Stimulated activated CD4-positive, alpha-beta T cell treated with anti-CD3 and anti-CD28 coated beads, Interleukin-15, amount 100 ng/mL, for 1 hour (primary cell): Measurements from ENCODE around the gene BBOX1.
"Not testable (repeated sequence)": the region's sequence is repeated elsewhere in the genome, so short reads cannot be mapped to it uniquely, and the experiment has no call there.

Experiments used
- DNase-seq, 2 donors: peaks; one replicate each; pipeline ENCODE4 v3.0.0-alpha.2; 2020; ENCODE audit warnings: low read depth in 1 of 2, low spot score in 1 of 2

BBOX1 gene, protein sequence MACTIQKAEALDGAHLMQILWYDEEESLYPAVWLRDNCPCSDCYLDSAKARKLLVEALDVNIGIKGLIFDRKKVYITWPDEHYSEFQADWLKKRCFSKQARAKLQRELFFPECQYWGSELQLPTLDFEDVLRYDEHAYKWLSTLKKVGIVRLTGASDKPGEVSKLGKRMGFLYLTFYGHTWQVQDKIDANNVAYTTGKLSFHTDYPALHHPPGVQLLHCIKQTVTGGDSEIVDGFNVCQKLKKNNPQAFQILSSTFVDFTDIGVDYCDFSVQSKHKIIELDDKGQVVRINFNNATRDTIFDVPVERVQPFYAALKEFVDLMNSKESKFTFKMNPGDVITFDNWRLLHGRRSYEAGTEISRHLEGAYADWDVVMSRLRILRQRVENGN

DNA sequence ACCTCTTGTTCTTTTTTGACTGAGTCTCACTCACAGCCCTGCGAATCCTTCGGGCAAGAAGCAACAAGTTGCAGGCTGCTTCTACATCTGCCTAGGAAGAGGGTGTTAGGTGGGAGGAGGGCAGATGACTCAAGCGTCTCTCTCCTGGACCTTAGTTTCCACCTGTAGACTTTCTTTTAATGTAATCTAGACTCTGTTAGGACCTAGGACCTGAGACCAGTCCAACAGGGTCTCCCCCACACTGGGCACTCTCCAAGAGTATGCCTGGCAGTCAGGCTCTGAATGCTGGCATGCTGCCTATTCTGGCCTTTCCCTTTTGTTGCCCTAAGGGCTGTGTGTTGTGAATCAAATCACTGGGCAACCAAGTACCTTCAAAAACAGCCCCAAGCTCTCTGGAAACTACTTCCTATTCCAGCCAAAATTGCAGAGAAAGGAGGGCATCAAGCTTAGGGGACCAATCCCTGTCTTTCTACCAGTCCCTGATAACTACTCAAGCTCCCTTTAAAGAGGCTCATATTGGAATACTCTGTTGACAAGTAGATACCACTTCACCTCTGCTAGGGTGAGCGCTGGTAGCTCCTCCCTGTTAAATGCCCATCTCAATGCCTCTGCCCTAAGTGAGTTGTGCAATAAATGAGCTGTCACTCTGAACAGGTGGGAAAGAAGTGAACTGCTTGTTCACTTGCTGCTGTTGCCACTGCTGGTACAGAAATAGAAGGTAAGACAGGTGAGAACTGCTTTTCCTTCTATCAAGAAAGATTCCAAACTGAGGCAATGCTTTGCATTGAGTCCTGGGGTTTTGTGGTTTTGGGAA lies at the start of gene BBOX1:
TSS of gene BBOX1 (plus strand) at position 514 of the 814 bp plus-strand sequence. CDS start 14,616 bp downstream, outside the sequence.
- no peak for DNase-seq

DNA sequence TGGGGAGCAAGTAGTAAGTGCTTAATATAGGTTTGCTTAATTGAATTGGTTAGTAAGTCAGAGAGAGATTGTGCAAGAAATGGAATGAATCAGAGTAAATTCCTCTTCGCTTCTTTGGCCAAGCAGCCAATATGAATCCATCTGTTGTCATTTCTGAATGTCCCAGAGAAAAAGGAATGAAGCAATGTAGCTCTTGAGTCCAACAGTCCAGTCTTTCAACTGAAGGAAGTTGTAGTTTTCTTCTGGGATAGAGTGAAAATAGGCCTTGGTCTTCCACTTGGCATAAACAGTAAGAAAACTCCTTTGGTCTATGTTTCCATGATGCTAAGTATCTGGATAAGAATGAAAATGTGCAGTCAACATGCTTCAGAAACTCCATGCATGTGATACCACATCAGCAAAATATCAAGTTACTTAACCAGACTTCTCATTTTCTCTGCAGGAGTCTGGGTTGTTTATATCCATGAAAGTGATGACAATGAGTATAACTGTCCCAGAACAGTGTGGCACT lies 48.5 kb upstream of the BBOX1 start:
- DNase-seq = no peak

DNA sequence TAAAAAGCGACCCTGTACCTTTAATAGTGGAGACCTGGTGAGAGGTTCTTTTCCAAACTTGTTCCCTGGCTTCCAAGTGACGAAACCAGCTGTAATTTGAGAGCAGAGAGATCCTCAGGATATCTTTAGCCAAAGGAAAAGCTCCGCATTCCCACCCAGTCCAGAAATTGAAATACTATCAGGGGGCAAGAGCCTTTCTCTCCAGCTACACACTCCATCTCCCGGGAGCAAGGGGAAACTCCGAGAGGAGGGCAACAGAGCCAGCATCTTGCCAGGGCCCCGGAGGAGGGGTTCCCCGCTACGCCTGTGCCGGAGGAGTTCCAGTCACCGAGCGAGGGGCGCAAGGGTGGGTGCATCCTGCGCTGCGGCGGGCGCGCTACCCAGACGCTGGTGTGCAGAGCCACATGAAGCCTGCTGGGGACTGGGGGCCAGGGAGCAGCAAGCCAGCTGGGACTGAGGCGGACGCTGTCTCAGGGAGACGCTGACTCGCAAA lies 46.6 kb upstream of the BBOX1 start, which contains the start of gene FIBIN:
TSS of gene FIBIN (plus strand) at position 148 of the 493 bp plus-strand sequence. CDS start 415 bp downstream, outside the sequence.
- no peak for DNase-seq

DNA sequence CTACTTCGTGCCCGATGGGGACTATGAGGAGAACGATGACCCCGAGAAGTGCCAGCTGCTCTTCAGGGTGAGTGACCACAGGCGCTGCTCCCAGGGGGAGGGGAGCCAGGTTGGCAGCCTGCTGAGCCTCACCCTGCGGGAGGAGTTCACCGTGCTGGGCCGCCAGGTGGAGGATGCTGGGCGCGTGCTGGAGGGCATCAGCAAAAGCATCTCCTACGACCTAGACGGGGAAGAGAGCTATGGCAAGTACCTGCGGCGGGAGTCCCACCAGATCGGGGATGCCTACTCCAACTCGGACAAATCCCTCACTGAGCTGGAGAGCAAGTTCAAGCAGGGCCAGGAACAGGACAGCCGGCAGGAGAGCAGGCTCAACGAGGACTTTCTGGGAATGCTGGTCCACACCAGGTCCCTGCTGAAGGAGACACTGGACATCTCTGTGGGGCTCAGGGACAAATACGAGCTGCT lies 46.0 kb upstream of the BBOX1 start:
- no peak for DNase-seq

DNA sequence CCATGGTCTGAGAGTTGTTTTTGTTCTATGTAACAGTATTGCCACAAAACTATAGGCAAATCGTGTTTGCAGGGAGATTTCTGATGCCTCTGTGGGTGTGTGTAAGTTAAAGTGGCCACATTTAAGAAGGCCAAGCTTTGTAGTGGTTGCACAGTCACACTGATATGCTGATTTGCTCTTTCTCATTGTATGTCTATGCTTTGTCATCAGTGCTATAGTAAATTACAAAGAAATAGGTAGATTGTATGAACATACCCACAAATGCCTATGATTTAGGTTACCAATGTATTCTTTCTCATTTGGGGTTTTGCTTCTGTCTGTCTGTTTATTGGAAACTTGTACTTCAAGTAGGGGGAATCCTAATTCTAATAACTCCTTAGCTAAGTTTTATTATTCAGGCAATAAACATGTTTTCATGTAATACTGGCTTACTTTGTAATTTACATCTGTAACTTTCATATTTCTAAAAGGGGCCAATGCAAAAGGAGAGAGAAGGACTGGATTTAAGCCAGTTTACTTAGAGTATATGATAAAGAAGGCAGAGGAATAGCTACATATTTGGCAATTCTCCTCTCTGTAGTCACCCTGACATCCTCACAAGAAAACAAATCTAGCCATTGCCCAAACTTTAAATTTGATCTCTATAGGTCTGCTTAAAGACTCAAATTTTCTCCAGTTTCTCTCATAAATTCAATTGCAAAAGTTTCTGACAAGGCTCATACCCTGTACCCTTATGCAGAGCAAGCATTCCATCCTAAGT lies 44.7 kb upstream of the BBOX1 start:
- no peak for DNase-seq

DNA sequence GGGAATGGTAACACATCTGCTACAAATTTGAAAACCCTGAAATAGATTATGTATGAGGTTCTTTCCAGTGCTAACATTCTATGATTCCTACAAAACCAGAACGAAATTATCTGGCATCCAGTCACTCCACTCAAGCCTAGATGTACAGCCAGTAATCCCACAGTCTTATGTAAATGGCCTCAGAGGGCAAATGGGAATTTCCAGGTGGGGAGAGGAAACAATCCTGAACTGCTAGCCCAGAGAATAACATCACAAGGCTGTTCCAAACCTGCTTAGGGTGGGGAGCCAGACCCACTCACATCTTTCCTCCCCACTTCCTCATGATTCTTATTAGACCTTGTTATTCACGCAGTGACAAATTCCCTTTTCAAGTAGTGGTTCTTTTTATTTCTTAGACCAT lies 43.2 kb upstream of the BBOX1 start:
- no peak for DNase-seq

DNA sequence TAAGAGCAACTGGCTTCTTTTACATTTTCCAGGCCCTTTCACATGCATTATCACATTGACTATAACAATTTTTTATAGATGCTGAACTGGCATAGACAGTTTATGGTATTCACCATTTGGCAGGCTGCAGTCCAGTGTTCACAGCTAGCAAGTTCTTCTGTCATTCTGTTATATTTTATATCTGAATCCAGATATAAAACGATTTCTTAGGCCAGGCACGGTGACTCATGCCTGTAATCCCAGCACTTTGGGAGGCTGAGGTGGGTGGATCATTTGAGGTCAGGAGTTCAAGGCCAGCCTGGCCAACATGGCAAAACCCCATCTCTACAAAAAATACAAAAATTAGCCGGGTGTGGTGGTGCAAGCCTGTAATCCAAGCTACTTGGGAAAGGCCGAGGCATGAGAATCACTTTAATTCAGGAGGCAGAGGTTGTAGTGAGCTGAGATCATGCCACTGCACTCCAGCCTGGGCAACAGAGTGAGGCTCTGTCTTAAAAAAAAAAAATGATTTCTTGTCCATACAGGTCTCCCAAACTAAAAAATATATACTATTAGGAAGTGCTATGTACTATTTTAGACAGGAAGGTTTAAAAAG lies 39.4 kb upstream of the BBOX1 start:
- DNase-seq = not testable (repeated sequence)

DNA sequence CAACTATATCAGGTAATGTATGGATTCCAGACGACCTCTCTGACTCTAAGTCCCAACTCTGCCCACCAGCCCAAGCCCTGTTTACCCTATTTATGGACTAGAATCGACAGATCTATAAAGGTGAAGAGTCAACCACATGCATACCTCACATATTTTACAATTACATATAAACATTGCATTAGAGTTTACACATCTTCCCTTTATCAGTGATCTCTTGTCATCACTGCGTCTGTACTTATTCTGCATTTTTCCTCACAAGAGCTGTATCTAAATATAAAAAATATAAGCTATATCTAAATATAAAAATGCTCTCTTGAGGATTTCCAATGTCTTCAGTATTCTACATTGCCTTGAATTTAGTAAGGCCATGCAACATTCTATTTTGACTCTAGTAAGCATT lies 38.2 kb upstream of the BBOX1 start:
- no peak for DNase-seq

DNA sequence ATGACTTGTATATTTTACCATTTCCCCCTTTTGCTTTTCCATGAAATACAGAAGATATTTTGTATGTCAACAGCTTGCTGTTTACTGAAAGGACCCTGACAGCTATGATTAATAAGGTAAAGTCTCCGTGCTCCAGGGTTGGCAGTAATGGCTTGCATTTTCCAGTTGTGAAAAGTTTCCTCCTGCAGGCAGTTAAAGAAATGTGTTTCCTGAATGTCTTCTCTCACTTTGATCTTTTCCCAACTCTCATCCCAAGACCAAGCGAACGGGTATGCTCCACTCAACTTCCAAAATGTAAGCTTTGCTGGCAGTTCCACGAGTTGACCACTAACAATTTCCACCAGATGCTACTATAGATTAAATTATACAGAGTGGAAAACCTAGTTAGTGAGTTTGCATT lies 37.8 kb upstream of the BBOX1 start:
- DNase-seq = no peak

DNA sequence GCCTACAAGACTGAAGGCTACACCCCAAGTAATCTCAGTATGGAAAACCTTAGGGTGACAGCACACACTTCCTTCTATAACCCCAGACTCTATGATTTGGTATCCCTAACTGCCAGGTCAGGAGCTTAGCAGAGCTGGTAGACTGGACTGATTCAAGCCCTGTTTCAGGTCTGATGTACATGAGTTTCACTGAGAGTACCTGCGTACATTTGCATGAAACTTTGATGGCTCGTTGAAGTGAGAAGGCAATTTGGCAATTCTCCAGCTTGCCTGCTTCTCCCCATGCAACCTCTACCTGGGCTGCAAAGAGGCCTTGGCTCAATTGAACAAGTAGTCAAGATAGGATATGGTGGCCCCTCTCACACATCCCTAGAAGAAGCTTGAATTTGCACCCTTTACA lies 36.5 kb upstream of the BBOX1 start:
- no peak for DNase-seq

DNA sequence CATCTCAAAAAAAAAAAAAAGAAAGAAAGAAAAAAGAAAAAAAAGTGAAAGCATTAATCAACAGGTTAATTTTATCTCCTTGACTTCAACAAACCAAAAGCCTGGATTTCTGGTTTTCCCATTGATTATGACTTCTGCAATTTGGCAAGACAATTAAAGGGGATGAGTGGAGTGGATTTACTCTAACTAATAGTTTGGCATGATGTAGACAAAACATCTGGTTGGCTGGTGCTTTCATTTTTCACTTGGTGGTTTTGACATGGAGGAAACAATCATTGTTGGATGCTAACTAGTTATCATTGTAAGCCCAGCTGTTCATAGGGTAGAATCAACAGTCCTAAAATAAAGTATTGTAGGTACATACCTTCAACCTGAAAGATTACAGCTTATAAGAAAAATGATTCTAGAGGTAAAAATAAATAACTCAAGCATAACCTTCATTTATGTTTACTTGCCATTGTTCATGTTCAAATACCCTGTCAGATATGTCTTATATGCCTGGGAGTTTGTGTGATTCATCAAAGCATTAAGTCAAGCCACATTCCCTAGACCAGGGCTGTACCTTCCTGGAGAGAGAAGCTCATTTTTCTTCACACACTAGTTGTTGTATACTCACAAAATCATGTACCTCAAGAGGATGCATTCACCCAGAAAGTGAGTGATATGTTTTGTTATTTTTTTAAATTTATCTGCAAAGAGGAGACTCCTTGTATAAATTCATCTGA lies 31.6 kb upstream of the BBOX1 start:
- DNase-seq = no peak

DNA sequence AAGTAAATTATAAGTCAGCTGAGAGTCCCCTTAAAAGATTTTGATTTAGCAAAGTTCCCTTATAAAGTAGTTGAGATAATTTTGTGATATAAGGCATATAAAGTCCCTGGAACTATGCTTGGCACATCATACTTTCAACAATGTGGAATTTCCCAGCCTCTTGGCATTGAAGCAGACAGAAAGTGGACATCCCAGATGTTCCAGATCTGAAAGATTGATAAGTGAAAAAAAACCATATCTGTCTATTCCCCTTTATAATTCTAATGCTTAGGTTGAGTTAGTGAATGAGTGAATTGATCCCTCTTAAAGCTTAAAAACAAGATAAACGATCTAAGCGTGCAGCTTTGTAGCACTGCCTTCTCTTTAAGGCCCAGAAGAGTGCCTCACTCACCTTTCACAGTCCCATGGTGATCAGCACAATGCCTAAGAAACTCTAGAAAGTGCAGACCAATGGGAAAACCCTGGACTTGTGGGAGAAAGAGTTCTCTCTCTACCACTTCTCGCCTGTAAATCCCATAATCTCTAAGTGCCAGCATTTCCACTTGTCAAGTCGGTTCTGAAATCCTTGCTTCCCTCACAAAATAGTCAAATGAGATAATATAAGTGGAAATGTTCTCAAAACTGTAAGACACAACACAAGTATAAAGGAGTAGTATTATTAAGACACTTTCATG lies 28.9 kb upstream of the BBOX1 start:
- no peak for DNase-seq

DNA sequence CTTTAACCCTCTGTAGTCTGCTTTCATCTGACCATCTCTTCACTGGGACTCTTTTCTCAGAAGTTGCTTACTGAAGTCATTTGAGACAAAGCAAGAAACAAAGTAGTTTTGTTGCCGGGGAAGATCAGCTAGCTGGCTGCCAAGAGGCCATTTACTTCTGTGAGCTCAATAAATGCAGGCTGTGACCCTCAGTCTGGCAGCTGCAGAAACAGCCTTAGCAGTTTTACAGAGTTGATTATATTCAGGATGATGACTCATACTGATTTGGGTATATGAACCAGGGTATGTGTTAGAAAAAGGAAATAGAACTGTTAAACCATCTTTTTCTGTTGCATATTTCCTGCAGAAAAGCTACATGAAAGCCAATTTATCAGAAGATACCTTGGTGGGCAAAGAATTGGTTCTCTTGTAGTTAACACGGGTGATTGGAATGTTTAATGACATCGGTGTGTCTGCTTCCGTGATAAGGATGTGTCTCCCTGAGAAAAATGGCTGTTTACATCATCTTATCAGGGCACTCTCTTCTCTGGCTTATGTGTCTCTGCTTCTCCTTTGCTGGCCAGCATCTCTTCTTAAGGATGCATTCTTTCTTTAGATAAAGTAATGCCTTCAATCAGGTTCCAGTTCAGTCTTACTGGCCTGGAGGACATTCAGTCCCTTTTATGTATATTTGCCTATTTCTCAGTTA lies 28.2 kb upstream of the BBOX1 start:
- DNase-seq = no peak

DNA sequence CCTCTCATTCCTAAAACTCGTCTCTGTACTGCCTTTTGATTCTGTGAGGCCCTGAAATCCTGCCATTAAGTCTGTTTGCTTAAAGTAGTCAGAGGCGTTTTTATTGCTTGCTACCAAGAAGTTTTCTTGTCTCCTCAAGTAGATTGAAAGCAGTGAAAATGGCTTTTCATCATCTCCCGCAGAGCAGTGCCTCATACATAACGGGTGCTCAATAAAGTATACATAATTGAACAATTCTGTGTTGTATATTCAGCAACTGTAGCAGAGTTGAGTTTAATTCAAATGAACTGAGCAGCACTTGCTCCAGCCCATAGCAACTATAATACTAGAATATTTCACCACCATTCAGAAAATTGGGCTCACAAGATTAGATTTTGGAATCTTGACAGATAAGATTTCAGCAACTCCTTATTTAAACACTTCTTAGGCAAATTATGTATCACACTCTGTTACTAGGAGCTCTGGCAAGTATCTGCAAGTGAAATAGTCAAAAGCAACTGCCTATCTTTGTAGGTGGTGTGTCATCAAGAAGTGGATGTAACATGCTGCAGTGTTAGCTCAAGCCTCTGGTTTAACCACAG lies 26.7 kb upstream of the BBOX1 start:
- no peak for DNase-seq

DNA sequence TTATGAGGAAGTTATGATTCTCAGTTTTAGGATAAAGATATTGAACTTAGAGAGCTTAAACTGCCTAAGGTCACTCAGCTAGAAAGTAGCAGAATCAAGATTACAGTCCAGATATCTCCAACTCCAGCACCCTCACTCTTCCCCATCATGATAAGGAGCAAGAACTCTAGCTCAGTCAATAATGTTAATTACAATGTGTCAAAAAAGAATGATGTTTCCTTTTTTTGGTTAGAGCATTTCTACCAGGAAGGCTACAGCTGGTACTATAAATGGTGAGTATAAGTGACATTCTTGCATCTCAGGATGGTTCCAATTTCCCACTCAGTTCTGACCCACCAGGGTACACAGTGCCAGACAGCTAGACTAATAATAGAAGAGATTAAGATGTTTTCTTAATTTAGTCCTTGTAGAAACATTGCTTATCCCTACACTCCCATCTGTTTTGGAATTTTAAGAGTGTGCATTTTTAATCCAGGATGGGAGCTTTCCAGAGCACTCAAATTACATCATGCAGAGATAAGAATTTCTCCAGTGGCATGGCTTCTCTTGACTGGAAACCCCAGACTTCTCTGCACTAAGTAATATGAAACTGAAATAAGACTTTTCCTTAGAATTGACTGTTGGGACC lies 21.6 kb upstream of the BBOX1 start:
- DNase-seq = no peak

DNA sequence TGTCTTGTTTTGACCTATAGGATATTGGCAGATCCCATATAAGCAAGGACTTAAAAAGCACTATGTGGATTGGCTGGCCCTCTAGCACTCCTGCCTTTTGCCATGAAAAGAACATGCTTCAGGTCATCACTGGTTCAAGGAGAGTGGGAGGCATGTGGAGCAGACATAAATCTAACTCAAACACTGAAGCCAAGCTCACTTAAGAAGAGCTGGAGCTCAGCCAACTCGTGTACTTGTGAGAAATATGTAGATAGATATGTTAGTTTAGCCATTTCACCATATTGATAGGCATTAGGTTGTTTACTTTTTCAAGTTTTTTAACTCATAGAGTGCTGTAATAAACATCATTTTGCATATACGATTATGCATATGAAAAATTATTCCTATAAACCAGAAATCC lies 19.9 kb upstream of the BBOX1 start:
- DNase-seq = no peak

DNA sequence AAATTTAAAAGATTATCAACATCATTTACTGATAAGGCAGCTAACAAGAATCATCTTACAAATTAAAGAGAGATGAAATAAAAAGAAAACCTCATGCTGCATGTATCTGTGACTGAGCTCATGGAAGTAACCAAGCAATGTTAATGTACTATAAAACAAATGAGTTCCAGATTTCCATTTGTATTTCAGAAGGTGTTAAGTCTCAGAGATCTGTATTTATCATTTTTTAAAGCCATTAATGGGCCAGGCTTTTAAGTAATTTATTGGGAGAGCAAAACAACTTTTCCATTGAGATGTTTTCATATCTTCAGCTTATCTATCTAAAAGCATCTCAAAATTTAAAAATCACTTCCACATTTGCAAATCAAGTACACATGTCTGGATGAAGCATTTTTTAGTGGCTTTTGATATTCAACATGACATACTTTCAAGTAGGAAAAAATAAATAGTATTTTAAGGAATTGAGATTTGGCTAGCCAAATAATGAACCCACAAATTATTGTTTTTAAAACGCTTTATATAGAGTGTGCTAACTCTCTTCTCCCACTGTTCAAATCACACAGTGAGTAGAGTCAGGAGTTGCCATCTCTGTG lies 17.9 kb upstream of the BBOX1 start:
- no peak for DNase-seq

DNA sequence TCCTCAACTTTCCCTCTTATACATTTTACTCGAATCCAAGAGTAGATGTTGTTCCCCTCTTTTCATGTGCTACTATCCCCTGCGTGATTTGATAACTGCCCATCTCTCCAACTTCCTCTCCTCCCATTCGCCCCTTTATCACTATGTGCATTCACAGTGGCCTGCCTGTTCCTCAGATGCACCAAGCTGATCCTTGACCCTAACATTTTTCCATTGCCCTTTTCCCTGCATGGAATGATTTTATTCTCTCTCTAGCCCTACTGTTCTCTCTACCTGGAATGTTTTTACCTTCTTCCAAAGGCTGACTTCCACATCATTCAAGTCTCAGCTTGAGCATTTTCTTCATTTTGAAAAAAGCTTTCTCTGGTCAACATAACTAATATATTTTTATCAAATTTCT lies 15.8 kb upstream of the BBOX1 start:
- no peak for DNase-seq
